GM12878 (cell line): ENCODE results near the gene CXCL8. TPM values are rescaled to one million over a fixed set of nuclear protein-coding genes. Genes with fewer than 3 reads are reported as not detected.

ENCODE experiments used
- ATAC-seq: fragments of 200-7000 bp; cut with Tn5 transposase; 3 replicates; pipeline ENCODE4 v1.9.1; 2020; ENCODE audit warnings: mild to moderate bottlenecking, moderate library complexity
- BruUV-seq: library from RNA; stranded (reverse); fragments of 400-500 nt; replicated peaks from 2 replicates; lab custom pipeline; 2021; lab: Mats Ljungman, UMichigan
- CTCF ChIA-PET: fragments of 300-600 bp; sonication (Branson Sonifier 250); formaldehyde crosslinking; extraction: SDS; loops from one replicate; lab custom pipeline; 2021; ENCODE audit warnings: inconsistent platforms; lab: Yijun Ruan, JAX
- POLR2A ChIA-PET: fragments of 350-600 bp; formaldehyde crosslinking; extraction: SDS; loops from one replicate; lab custom pipeline; 2021; ENCODE audit warnings: inconsistent platforms; lab: Charles Lee
- RAD21 ChIA-PET: fragments of 300-600 bp; sonication (Branson Sonifier 250); formaldehyde crosslinking; loops from one replicate; lab custom pipeline; 2023; ENCODE audit warnings: antibody characterized with exemption; ENCODE audit not compliant: unreplicated experiment; lab: Charles Lee
- SMC1A ChIA-PET: fragments of 300-600 bp; sonication (Branson Sonifier 250); formaldehyde crosslinking; loops from one replicate; lab custom pipeline; 2023; ENCODE audit not compliant: unreplicated experiment, uncharacterized antibody; lab: Charles Lee
- DNase-seq: peaks from one replicate; pipeline ENCODE4 v3.0.0-alpha.2; 2011; ENCODE audit warnings: low read depth, low spot score
- FAIRE-seq: peaks from 3 replicates; lab custom pipeline; 2011; peaks lifted over from hg19 to GRCh38; lab: Jason Lieb, UNC
- H2AFZ ChIP-seq: 2 replicates; pipeline ENCODE4 v1.6.0; 2011; ENCODE audit warnings: low read depth, low read length, control low read depth; ENCODE audit not compliant: control insufficient read depth
- H3K27ac ChIP-seq: 2 replicates; pipeline ENCODE4 v1.5.1; 2011; ENCODE audit warnings: control low read depth; ENCODE audit not compliant: control insufficient read depth, insufficient read depth
- H3K27me3 ChIP-seq, 2 experiments: replicated peaks in 1 of 2; 2 replicates each; pipeline versions ENCODE4 v1.6.0 to v1.6.1; 2011; ENCODE audit warnings: low read length in 1 of 2; ENCODE audit not compliant: control insufficient read depth in 2 of 2, insufficient read depth in 2 of 2
- H3K36me3 ChIP-seq, 2 experiments: 2 replicates each; pipeline ENCODE4 v1.5.1; 2011; ENCODE audit warnings: low read length in 1 of 2; ENCODE audit not compliant: control insufficient read depth in 2 of 2, insufficient read depth in 2 of 2
- H3K4me1 ChIP-seq: 2 replicates; pipeline ENCODE4 v1.6.1; 2011; ENCODE audit warnings: mild to moderate bottlenecking, low read length, moderate library complexity, mixed read lengths; ENCODE audit not compliant: control insufficient read depth, insufficient read depth
- H3K4me2 ChIP-seq: 2 replicates; pipeline ENCODE4 v1.6.0; 2011; ENCODE audit warnings: control low read depth; ENCODE audit not compliant: control insufficient read depth, insufficient read depth
- H3K4me3 ChIP-seq: fragments of 200-600 bp; sonication (generic); 2 replicates; pipeline ENCODE4 v1.5.1; 2016
- H3K79me2 ChIP-seq: 2 replicates; pipeline ENCODE4 v1.6.0; 2011; ENCODE audit warnings: low read length; ENCODE audit not compliant: control insufficient read depth, insufficient read depth
- H3K9ac ChIP-seq: 2 replicates; pipeline ENCODE4 v1.8.0; 2011; ENCODE audit warnings: low read length, control low read depth, mixed read lengths; ENCODE audit not compliant: control insufficient read depth, insufficient read depth
- H3K9me3 ChIP-seq: replicated peaks from 3 replicates; pipeline ENCODE4 v1.5.1; 2011; ENCODE audit warnings: mild to moderate bottlenecking, low read length; ENCODE audit not compliant: control insufficient read depth, insufficient read depth
- H4K20me1 ChIP-seq: 2 replicates; pipeline ENCODE4 v1.6.0; 2011; ENCODE audit not compliant: control insufficient read depth, insufficient read depth
- ELK1 ChIP-seq: IDR thresholded peaks from 2 replicates; pipeline ENCODE4 v1.6.1; 2012; ENCODE audit warnings: low read depth, low read length, improper control_type of control experiment
- FOXK2 ChIP-seq: fragments of 450-650 bp; IDR thresholded peaks from 2 replicates; pipeline ENCODE4 v1.6.1; 2017; ENCODE audit warnings: mild to moderate bottlenecking, moderate library complexity
- NR2F1 ChIP-seq: fragments of 450-650 bp; conservative IDR thresholded peaks from 2 replicates; pipeline ENCODE4 v1.6.1; 2017; ENCODE audit warnings: mild to moderate bottlenecking
- NRF1 ChIP-seq: conservative IDR thresholded peaks from 2 replicates; pipeline ENCODE4 v1.6.1; 2011; ENCODE audit warnings: mild to moderate bottlenecking, low read depth, low read length, improper control_type of control experiment
- SMAD5 ChIP-seq: IDR thresholded peaks from 2 replicates; pipeline ENCODE4 v1.6.1; 2016; ENCODE audit warnings: antibody characterized with exemption, low read depth
- SP1 ChIP-seq: IDR thresholded peaks from one replicate; pipeline ENCODE4 v1.6.1; 2011; ENCODE audit warnings: low read depth, low read length
- TCF3 ChIP-seq: IDR thresholded peaks from 2 replicates; pipeline ENCODE4 v1.6.1; 2012; ENCODE audit warnings: low read depth, mild to moderate bottlenecking, low read length, borderline replicate concordance; ENCODE audit not compliant: insufficient read depth
- USF2 ChIP-seq: IDR thresholded peaks from 2 replicates; pipeline ENCODE4 v1.6.1; 2011; ENCODE audit warnings: low read depth, low read length, improper control_type of control experiment, borderline replicate concordance
- WRNIP1 ChIP-seq: IDR thresholded peaks from 2 replicates; pipeline ENCODE4 v1.6.1; 2011; ENCODE audit warnings: low read depth, low read length, improper control_type of control experiment, borderline replicate concordance
- ZNF622 ChIP-seq: fragments of 450-650 bp; IDR thresholded peaks from 2 replicates; pipeline ENCODE4 v1.6.1; 2017; ENCODE audit warnings: mild to moderate bottlenecking, inconsistent platforms
- WGBS: methylation state at CpG from one replicate; pipeline ENCODE4 v1.1.6; 2016; ENCODE audit warnings: low lambda C conversion rate; ENCODE audit not compliant: insufficient replicate concordance, insufficient coverage; ENCODE audit errors: missing lambda C conversion rate; 5-methylcytosine and 5-hydroxymethylcytosine counted together
- in situ Hi-C: fragments of 300-500 bp; cut with MboI; formaldehyde crosslinking; loops from 9 replicates; pipeline ENCODE4 v1.14.3; 2018; ENCODE audit warnings: mixed read lengths
- intact Hi-C: fragments of 100-400 bp; cut with micrococcal nuclease; formaldehyde crosslinking; loops from one replicate; pipeline ENCODE4 v1.14.2; 2022; ENCODE audit not compliant: unreplicated experiment
- polyA plus RNA-seq, 11 experiments: library from polyadenylated mRNA; depleted of rRNA in 4 of 11; unstranded in 6 of 11; stranded (reverse) in 5 of 11; fragments of >200 nt; fragmentation: Nextera tagmentation in 4 of 11; fragmentation: Illumina TruSeq in 1 of 11; extraction: Ambion mirVana in 4 of 11; extraction: Trizol in 1 of 11; gene quantifications; 1 replicate in 1 of 11; 2 replicates in 10 of 11; pipeline versions ENCODE4 v1.2.1 to v1.2.3, GENCODE V29; 2011 to 2016; ENCODE audit warnings: inconsistent platforms in 2 of 11, missing spikeins in 2 of 11, low read depth in 1 of 11
- total RNA-seq, 4 experiments: library from RNA; depleted of rRNA in 3 of 4; stranded (reverse); fragments of >200 nt in 3 of 4; fragmentation: Illumina TruSeq in 1 of 4; extraction: Trizol in 1 of 4; gene quantifications; 2 replicates each; pipeline versions ENCODE4 v1.2.1 to v1.2.3, GENCODE V29; 2013 to 2021

CXCL8 gene
- total and polyA plus RNA-seq, 10 of the 15 experiments (the other 5 are each of a cell fraction or from before 2014, with no cell fraction given): 0.09 to 0.36 (median 0.19) TPM; not detected in 1

GRCh38 chr4:73721435-73721834 is 18.9 kb upstream of the CXCL8 start:
- ChIA-PET POLR2A (no interaction called here), RAD21 (no interaction called here), CTCF (interaction anchor here (0.6 to 3.4 kb wide), 5 partner anchors 9 to 315 kb away, joined by 3 to 25 read pairs (median 4); no protein-coding TSS in a partner anchor), SMC1A (interaction anchor here (0.6 to 3.4 kb wide), 3 partner anchors 9 to 61 kb away, joined by 3 to 22 read pairs (median 3); no protein-coding TSS in a partner anchor)
- TF ChIP-seq NRF1: no peak
- TF ChIP-seq SMAD5: no peak
- TF ChIP-seq FOXK2: no peak
- no peak for TF ChIP-seq TCF3
- no peak for TF ChIP-seq WRNIP1
- no peak for TF ChIP-seq USF2
- TF ChIP-seq ZNF622: no peak
- no peak for TF ChIP-seq ELK1
- TF ChIP-seq SP1: no peak
- no peak for TF ChIP-seq NR2F1
- Histone ChIP-seq H3K4me2 (no peak overlapping the region), H3K27ac (no peak overlapping the region), H4K20me1 (no peaks in the 10 kb centered on the region), H3K4me1 (peaks cover 17% of the 10 kb centered on the region), H3K9me3 (no peaks in the 10 kb centered on the region; the same call in 2 of the 3 replicates), H2AFZ (no peak overlapping the region), H3K9ac (no peak overlapping the region), H3K4me3 (no peak overlapping the region), H3K79me2 (no peaks in the 10 kb centered on the region), H3K36me3 (no peaks in the 10 kb centered on the region), H3K27me3 (no peaks in the 10 kb centered on the region)
- 88% methylated on average over 1 of the region's 1 CpG for WGBS
- intact Hi-C loops (no loop called here), in situ Hi-C loops (no loop called here)
- no TSS peak for BruUV-seq
- DNase-seq (no peak), ATAC-seq (no peak), FAIRE-seq (no peak)
